HPDE6-E6E7 (cell line): ENCODE data around the gene DYNLL1.
A peak's percentile ranks its signal among the peaks of the same experiment; 100 is the strongest.
"Not testable (repeated sequence)": the region's sequence is repeated elsewhere in the genome, so short reads cannot be mapped to it uniquely, and the experiment has no call there.

Experiments
- DNase-seq: peaks from one replicate; pipeline ENCODE4 v3.0.0; 2011; ENCODE audit warnings: missing footprints; ENCODE audit errors: extremely low spot score

Gene DYNLL1

GRCh38 chr12:120495731-120496412 is at the start of gene DYNLL1:
Gene DYNLL1 (plus strand): TSS chr12:120496113. CDS start chr12:120496422, 309 bp downstream.
- DNase-seq = peak; percentile 95

GRCh38 chr12:120446844-120447178 is 49.1 kb upstream of the DYNLL1 start:
- DNase-seq = not testable (repeated sequence)

- no peak for DNase-seq
Observed at GRCh38 chr12:120447992-120448391, 47.9 kb upstream of the DYNLL1 start.

DNA sequence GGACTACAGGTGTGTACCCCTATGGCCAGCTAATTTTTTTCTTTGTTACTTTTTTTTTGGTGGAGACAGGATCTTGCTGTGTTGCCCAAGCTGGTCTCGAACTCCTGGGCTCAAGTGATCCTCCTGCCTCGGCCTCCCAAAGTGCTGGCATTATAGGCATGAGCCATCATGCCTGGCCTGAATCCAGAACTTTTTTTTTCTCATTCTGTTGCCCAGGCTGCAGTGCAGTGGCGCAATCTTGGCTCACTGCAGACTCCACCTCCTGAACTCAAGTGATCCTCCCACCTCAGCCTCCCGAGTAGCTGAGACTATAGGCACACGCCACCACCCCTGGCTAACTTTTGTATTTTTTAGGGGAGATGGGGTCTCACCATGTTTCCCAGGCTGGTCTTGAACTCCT is 43.4 kb upstream of the DYNLL1 start:
- not testable (repeated sequence) for DNase-seq

DNA sequence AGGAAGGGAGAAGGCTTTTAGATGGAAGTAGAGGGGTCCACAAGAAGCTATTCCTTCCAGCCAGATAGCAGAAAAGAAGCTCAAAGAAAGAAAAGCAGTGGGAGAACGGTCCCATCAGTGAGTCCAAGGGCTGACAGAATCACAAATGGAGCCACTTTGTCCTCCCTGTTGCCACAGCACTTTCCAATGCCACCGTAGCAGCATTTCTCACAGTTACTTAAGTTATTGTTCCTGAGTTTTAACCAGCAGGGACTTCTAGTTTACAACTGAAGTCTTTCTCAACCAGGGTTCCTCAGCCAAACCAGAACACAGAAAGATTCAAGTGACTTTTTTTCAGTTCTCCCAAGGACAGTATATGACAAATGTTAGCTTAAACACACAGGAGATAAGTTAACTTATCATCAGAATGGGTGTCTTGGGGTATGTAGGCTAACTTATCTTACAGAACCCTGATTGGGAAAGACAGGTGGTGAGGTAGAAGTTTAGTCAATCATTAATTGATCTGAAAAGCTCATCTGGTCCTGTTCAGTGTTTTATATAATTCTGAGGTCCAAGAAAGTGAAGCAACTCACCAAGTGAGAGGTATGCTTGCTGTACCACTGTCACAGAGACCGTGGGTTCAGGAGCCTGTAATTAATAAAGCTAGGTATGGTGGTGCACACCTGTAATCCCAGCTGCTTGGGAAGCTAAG is 42.7 kb upstream of the DYNLL1 start:
- no peak for DNase-seq

GRCh38 chr12:120453977-120454376 is 41.9 kb upstream of the DYNLL1 start:
- peak; percentile 39 for DNase-seq

GRCh38 chr12:120455302-120455701 is 40.6 kb upstream of the DYNLL1 start:
- DNase-seq = no peak

- no peak for DNase-seq
Observed at GRCh38 chr12:120457133-120457532, 38.8 kb upstream of the DYNLL1 start.

GRCh38 chr12:120460157-120460556 is 35.8 kb upstream of the DYNLL1 start:
- no peak for DNase-seq

DNA sequence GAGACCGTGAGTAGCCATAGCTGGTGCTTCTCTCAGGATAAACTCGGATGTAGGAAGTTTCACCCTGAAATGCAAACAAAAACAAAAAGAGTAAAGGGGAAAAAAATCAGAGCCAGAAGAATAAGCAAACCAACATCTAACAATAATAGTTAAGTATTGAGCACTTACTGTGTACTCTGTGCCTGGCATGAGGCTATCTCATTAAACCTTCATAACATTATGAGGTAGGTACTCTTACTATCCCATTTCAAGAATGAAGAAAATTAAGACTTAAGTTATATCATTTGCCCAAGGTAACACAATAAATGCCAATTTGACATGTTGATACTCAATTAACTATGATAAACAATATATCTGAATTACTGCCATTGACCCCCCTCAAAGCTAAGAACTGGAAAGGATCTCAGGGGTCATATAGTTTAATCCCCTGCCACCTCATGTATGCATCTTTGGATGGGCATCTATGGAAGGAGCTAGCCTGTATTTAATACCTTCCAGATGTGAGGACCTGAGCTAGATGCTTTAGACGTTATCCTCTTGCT is 33.7 kb upstream of the DYNLL1 start:
- DNase-seq = no peak

GRCh38 chr12:120463712-120464111 is 32.2 kb upstream of the DYNLL1 start:
- DNase-seq = no peak

DNA sequence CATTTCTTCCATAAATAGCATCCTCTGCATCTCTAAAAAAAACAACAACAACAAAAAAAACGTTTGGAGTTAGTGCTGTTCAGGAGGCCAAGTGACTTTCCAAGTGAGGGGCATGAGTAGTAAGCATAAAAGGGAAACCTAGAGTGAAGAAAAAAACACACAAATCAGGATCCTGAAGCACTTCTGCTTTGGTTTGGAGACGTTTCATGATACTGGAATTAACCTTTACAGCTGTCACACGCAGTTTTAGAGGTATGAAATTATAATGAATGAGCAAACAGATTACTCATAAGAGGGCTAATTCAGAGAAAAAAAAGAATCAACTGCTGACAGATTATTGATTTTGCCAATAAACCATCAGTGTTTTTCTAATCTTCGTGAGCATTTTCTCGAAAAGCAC is 30.2 kb upstream of the DYNLL1 start:
- DNase-seq = no peak

- no peak for DNase-seq
Observed at GRCh38 chr12:120466560-120467315, 29.2 kb upstream of the DYNLL1 start.

GRCh38 chr12:120467439-120467838 is 28.5 kb upstream of the DYNLL1 start:
- DNase-seq = no peak

GRCh38 chr12:120468325-120468820 is 27.5 kb upstream of the DYNLL1 start:
- peak; percentile 8 for DNase-seq

DNA sequence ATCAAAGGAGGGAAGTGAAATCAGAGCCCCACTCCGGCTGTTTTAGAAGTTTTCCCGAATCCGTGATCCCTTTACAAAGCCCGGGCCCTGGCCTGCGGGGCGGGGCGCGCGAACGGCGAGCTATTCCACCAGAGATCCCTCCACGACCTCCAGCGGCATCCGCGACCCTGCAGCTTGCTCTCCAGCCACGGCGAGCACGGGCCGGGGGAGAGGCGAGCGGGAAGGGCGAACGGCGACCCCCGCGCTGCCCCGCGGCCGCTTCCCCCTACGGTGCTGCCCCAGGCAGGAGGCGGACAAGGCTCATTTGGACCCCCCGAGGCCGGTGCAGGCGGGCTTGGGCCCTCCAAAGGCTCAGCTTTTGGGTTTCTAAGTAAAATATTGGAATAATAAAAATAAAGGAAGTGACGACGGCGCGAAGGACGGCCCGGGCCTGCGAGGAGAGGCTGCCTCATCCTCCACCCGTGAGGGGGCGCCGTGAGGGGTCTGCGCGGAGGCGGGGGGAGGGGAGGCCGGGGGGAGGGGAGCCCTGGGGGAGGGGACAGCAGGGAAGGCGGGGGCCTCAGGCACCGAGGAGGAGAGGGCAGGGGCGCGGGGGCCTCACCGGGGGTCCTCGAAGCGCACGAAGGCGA is 27.0 kb upstream of the DYNLL1 start:
- DNase-seq = peak; percentile 13

- peak; percentile 95 for DNase-seq
Observed at GRCh38 chr12:120469450-120470149, 26.3 kb upstream of the DYNLL1 start, which contains the start of gene SRSF9. Gene SRSF9 (minus strand): TSS chr12:120469748. CDS start chr12:120469609, 139 bp downstream.

DNA sequence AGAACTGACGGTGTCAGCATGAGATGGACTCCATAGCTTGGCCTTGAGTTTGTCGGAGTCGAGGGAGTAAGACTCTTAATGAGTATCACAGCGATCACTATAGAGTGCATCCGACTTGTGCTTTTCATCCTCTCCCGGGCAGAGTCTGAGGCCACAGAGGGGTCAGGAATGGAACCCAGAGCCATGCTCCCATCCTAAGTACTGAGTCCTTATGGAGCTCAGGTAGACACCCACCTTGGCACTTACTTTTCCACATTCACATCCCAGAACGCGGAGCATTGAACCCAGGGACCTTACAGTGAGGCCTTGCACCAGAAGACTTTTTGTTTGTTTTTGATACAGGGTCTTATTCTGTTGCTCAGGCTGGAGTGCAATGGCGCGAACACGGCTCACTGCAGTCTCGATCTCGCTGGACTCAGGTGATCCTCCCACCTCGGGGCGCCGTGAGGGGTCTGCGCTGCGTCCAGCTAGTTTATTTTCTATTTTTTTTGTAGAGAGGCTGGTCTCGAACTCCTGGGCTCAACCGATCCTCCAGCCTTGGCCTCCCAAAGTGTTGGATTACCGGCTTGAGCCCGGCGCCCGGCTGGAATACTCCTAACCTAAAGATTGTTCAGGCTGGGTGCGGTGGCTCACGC is 25.6 kb upstream of the DYNLL1 start:
- DNase-seq = peak; percentile 15

DNA sequence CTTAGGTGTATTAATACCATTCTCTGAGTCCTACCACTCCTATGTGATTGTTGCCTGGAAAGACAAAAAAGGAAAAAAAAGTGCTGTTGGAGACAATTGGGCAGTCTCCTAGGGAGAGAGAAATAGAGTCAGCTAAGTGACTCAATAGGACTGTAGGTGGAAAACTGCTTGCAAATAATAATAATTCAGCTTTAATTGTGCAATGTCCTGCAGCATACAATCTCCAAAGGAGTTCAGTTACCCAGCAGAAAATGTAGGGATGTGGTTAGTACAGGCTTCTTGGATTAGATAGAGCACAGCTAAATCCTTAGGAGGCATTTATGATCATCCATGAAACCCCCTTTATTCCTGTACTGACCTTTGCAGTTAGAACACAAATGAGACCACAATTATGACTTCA is 23.4 kb upstream of the DYNLL1 start:
- DNase-seq = no peak

- DNase-seq = no peak
Observed at GRCh38 chr12:120473807-120474615, 21.9 kb upstream of the DYNLL1 start.
